GM12865 (cell line): ENCODE results near the gene ARL16.

Experiments used
- DNase-seq: peaks from one replicate; pipeline ENCODE4 v3.0.0; 2010; ENCODE audit warnings: low read depth
- H3K4me3 ChIP-seq: 2 replicates; pipeline ENCODE4 v1.5.1; 2011; ENCODE audit warnings: mild to moderate bottlenecking, low read depth, low read length, control low read depth
- TF ChIP-seq, protein P1 (sequence below): IDR thresholded peaks from 2 replicates; pipeline ENCODE4 v1.5.1; 2011; ENCODE audit warnings: low read length, control low read depth, low read depth, inconsistent platforms; ENCODE audit not compliant: insufficient read depth; ENCODE audit errors: missing control alignments

ARL16 gene

DNA sequence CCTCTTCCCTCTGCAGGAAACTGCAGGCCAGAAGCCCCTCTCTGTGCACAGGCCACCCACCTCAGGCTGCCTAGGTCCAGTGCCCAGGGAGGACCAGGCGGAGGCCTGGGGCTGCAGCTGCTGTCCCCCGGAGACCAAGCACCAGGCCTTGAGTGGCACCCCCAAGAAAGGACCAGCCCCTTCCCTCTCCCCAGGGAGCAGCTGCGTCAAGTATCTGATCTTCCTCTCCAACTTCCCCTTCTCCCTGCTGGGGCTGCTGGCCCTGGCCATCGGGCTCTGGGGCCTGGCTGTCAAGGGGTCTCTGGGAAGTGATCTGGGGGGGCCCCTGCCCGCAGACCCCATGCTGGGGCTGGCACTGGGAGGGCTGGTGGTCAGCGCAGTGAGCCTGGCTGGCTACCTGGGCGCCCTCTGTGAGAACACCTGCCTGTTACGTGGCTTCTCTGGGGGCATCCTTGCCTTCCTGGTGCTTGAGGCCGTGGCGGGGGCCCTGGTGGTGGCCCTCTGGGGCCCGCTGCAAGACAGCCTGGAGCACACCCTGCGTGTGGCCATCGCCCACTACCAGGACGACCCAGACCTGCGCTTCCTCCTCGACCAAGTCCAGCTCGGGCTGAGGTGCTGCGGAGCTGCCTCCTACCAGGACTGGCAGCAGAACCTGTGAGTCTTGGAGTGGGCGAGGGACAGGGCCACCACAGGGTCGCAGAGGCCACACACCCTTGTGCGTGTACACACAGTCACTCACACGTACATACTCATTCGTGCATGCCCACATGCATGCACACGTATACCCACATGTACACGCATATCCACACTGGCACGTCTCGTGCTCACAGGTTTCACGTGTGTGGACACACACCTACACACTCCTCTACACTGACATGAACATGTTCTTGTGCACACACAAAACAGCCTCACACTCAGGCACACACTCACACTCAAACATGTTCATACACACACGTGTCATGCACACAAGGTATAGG lies 38.3 kb downstream of the ARL16 start:
- no peak for DNase-seq
- H3K4me3 ChIP-seq = no peak overlapping the region

DNA sequence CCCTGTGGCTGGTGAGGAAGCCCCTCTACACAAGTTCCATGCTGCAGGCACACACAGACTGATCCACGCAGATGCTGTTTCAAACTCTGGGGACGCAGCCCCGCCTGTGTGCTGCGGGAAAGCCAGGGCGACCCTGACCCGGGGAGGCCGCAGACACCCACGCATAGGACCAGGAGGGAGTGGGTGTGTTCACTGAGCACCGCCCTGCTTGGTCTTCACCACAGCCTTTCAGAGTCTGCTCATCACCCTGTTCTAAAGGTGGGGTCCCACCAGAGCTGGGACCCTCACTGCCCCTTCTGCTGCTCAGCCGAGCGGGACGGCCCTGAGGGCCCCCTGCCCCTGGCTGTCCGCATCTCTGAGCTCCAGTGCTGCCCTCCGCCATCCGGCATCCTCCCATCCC lies 39.1 kb downstream of the ARL16 start:
- no peak for DNase-seq
- TF ChIP-seq, protein P1, sequence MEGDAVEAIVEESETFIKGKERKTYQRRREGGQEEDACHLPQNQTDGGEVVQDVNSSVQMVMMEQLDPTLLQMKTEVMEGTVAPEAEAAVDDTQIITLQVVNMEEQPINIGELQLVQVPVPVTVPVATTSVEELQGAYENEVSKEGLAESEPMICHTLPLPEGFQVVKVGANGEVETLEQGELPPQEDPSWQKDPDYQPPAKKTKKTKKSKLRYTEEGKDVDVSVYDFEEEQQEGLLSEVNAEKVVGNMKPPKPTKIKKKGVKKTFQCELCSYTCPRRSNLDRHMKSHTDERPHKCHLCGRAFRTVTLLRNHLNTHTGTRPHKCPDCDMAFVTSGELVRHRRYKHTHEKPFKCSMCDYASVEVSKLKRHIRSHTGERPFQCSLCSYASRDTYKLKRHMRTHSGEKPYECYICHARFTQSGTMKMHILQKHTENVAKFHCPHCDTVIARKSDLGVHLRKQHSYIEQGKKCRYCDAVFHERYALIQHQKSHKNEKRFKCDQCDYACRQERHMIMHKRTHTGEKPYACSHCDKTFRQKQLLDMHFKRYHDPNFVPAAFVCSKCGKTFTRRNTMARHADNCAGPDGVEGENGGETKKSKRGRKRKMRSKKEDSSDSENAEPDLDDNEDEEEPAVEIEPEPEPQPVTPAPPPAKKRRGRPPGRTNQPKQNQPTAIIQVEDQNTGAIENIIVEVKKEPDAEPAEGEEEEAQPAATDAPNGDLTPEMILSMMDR = no peak
- H3K4me3 ChIP-seq = no peak overlapping the region

More for the DNA sequence above, 38.3 kb downstream of the ARL16 start:
- TF ChIP-seq, protein P1 = no peak

DNA sequence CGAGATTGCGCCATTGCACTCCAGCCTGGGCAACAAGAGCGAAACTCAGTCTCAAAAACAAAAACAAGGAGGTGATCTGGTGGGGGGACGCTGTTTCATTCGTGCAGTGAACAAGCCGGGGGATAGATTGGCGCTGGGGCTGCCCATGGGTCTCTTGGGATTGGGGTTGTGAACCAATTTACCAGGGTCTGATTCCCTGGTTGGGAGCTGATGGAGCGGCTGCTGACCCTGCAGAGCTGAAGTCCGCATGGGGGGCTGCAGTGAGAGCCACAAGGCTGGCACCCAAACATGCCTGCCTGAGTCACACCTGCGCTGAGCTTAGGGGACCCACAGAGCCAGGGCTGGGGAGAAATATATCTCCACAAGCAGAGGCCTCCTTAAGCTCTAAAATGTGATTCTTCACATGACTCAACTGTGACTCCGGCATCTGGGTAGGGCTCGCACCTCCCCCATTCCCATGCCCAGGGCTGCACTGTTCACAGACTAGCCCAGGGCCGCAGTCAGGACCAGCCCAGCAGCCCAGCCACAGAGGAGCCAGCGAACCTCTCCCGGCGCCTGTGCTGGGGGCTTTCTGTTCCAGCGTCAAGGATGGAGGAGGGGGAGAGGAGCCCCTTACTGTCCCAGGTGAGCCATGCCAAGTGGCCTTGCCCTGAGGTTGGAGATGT lies 41.6 kb downstream of the ARL16 start:
- H3K4me3 ChIP-seq = no peak overlapping the region
- DNase-seq = no peak
- TF ChIP-seq, protein P1 = no peak

DNA sequence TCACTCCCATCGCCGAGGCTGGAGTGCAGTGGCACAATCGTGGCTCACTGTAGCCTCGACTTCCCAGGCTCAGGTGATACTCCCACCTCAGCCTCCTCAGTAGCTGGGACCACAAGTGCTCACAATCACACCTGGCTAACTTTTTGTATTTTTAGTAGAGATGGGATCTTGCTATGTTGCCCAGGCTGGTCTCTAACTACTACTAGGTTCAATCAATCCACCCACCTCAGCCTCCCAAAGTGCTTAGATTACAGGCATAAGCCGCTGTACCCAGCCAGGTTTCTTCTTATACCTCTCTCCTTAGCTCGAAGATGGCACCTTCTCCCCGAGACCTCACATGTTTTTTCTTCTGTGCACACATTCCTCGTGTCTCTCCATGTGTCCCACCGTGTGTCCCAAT lies 43.6 kb downstream of the ARL16 start:
- no peak overlapping the region for H3K4me3 ChIP-seq
- DNase-seq = no peak
- TF ChIP-seq, protein P1 = no peak

DNA sequence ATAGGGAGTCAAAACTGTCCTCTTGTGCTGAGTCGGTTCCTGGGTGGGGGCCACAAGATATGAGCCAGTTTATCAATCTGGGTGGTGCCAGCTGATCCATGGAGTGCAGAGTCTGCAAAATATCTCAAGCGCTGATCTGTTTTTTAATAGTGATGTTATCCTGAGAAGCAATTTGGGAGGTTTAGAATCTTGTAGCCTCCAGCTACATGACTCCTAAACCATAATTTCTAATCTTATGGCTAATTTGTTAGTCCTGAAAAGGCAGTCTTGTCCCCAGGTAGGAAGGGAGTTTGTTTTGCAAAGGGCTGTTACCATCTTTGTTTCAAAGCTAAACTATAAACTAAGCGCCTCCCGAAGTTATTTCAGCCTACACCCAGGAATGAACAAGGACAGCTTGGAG lies 44.9 kb downstream of the ARL16 start:
- DNase-seq = no peak
- H3K4me3 ChIP-seq = no peak overlapping the region
- TF ChIP-seq, protein P1 = no peak

DNA sequence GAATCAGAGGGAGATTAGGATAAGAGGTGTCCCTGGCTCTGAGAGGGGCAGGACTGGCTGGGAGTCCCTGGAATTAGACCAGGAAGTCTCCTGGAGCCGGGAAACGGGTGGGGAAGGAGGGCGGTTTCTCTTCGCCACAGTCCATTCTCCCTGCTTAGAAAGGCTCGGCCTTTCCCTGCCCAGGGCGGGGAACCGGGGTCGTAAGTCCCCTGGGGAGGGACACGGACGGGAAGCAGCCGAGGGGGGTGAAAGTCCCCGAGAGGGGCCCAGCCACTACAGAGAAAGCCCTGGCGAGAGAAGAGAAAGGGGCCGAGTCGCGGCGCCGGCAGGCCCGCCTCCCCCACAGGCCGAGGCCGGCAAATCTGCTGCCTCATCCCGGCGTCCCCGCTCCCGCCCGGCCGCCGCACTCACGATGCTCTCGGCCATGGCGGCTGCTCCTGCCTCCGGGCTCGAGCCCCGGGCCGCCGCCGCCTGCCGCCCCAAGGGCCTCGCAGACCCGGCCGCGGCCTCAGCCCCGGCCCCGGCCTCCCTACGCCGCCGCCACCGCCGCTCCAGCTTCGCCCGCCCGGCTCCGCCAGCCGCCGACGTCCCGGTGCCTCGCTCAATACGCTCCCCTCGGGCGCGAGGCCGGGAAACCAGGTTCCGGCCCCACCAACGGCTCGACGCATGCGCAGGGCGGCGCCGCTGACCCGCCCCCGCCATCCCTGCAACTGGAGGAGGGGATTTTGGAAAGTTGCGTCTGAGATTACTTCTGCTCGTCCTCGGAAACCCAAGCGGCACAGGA lies 46.9 kb downstream of the ARL16 start, which contains the start of the genes NPLOC4 and TSPAN10:
Gene NPLOC4 (minus strand): TSS at position 608 of the 784 bp plus-strand sequence. CDS start 182 bp downstream, at position 426.
Gene TSPAN10 (plus strand): TSS at position 692 of the 784 bp plus-strand sequence. CDS start 5,217 bp downstream, outside the sequence.
- DNase-seq = peak; percentile 92
- TF ChIP-seq, protein P1 = no peak

More for the DNA sequence above, 46.9 kb downstream of the ARL16 start, which contains the start of the genes NPLOC4 and TSPAN10:
- H3K4me3 ChIP-seq = peak within 1 kb of the TSS; percentile 82
